Psoas muscle (tissue), 8 donors: ENCODE data around the gene PTPN13. TPM values are rescaled to one million over a fixed set of nuclear protein-coding genes. Genes with fewer than 3 reads are reported as not detected.

ENCODE experiments used
- ATAC-seq, 4 donors: fragments of 200-7000 bp; cut with Tn5 transposase; one replicate each; pipeline ENCODE4 v1.9.1; 2020; ENCODE audit warnings: moderate library complexity in 3 of 4, mild to moderate bottlenecking in 2 of 4
- DNase-seq, 2 donors: peaks; one replicate each; pipeline ENCODE4 v3.0.0-alpha.2; 2020
- H3K27ac ChIP-seq: fragments of 200-600 bp; one replicate; pipeline ENCODE4 v1.8.0; 2022
- H3K27me3 ChIP-seq, 3 donors: fragments of 200-600 bp in 1 of 3; one replicate each; pipeline versions ENCODE4 v1.6.1 to v1.8.0; 2013 to 2022; ENCODE audit warnings: low read length in 2 of 3, mild to moderate bottlenecking in 2 of 3, moderate library complexity in 1 of 3; ENCODE audit not compliant: insufficient read depth in 3 of 3
- H3K36me3 ChIP-seq, 2 donors: fragments of 200-600 bp in 1 of 2; one replicate each; pipeline versions ENCODE4 v1.6.1 to v1.8.0; 2013 to 2022; ENCODE audit warnings: low read depth in 1 of 2, mild to moderate bottlenecking in 1 of 2, moderate library complexity in 1 of 2; ENCODE audit not compliant: insufficient read depth in 1 of 2
- H3K4me1 ChIP-seq: fragments of 200-600 bp; one replicate; pipeline ENCODE4 v1.8.0; 2022
- H3K4me3 ChIP-seq: fragments of 200-600 bp; one replicate; pipeline ENCODE4 v1.8.0; 2022; ENCODE audit warnings: mild to moderate bottlenecking
- H3K9me3 ChIP-seq: fragments of 200-600 bp; one replicate; pipeline ENCODE4 v1.8.0; 2022
- CTCF ChIP-seq: fragments of 200-600 bp; IDR thresholded peaks from one replicate; pipeline ENCODE4 v1.8.0; 2022; ENCODE audit warnings: antibody characterized with exemption
- WGBS, 3 donors: extraction: QIAGEN DNeasy Blood & Tissue Kit; methylation state at CpG; one replicate each; pipeline versions ENCODE4 v1.1.6 to v1.1.7; 2013; 5-methylcytosine and 5-hydroxymethylcytosine counted together
- intact Hi-C, 2 donors: fragments of 100-400 bp; cut with DNase I; formaldehyde crosslinking; loops; one replicate each; pipeline versions ENCODE4 v1.11.0 to v1.14.2; 2022
- polyA plus RNA-seq, 3 donors: library from polyadenylated mRNA; stranded (reverse); fragments of 200-250 nt; gene quantifications; one replicate each; pipeline ENCODE4 v1.2.3, GENCODE V29; 2013
- total RNA-seq, 4 donors: library from RNA; stranded (reverse); fragmentation: NEBNext Ultra II Directional in 2 of 4; extraction: Animal tissue kit (Norgen Biotek cat#: 25700) in 2 of 4; gene quantifications; one replicate each; pipeline versions ENCODE4 v1.2.1 to v1.2.4, GENCODE V29; 2021 to 2023
- donor health status: healthy with polysubstance abuse.
- donor health status: DM: no; HTN: no; CAD: no; lungs with moderate emphysema.
- donor health status: Bipolar disorder and iron deficiency.
- donor health status: healthy.
- donor health status: DM: yes; HTN: yes; CAD: no.
- donor health status: DM: no; HTN: no; CAD: no.
- donor health status: DM: no; HTN: no; CAD: no.
- donor health status: DM: yes; HTN: yes; CAD: no.

Gene PTPN13
- total and polyA plus RNA-seq, 7 donors = 0.22 to 2.4 (median 0.89) TPM

- 62 to 70% (median 70%) methylated on average over 6 of the region's 6 CpGs for WGBS, 3 donors
- no peaks in the 10 kb centered on the region for H3K36me3 ChIP-seq
- intact Hi-C loops = no loop called here
- no peak overlapping the region for H3K27ac ChIP-seq
- TF ChIP-seq CTCF = no peak
- H3K27me3 ChIP-seq = no peaks in the 10 kb centered on the region
- DNase-seq = no peak
- no peaks in the 10 kb centered on the region for H3K9me3 ChIP-seq
- H3K4me1 ChIP-seq = no peaks in the 10 kb centered on the region
- H3K4me3 ChIP-seq = no peak overlapping the region
- ATAC-seq = no peak
Observed at GRCh38 chr4:86569103-86569870, 24.8 kb upstream of the PTPN13 start.

DNA sequence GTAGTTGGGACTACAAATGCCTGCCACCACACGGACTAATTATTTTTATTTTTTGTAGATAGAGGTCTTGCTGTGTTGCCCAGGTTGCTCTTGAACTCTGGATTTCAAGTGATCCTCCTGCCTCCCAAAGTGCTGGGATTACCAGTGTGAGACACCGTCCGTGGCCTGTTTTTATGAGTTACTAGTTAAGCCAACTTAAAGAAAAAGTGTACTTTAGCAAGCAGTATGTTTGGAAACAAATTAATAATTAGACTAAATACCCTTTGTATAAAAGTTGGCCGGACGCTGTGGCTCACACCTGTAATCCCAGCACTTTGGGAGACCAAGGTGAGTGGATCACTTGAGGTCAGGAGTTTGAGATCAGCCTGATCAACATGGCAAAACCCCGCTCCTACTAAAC lies 14.2 kb upstream of the PTPN13 start:
- no peak for TF ChIP-seq CTCF
- ATAC-seq (no peak), DNase-seq (no peak)
- H3K4me3 ChIP-seq = no peak overlapping the region
- no peaks in the 10 kb centered on the region for H3K4me1 ChIP-seq
- 90 to 93% (median 91%) methylated on average over 6 of the region's 6 CpGs for WGBS, 3 donors
- no peaks in the 10 kb centered on the region for H3K9me3 ChIP-seq
- intact Hi-C loops = no loop called here
- H3K27me3 ChIP-seq = no peaks in the 10 kb centered on the region
- H3K36me3 ChIP-seq = no peaks in the 10 kb centered on the region
- H3K27ac ChIP-seq = no peak overlapping the region

DNA sequence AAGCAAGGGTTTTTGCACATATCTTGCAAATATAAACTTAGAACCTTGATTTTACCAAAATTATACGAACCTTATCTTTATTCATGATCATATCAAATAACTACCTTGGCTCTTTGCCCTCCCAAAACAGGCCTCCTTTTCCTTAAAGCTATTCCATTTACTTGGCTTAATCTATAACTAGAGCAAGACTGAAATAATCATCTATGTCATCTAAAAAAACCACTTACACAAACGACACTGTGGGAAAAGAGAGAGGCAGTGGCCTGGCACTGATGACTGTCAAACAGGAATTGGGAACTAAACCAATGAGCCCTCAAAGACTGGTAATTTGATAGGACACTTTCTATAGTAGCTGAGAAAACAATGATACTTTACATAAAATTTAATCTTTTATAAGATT lies 11.7 kb upstream of the PTPN13 start:
- 24 to 40% (median 40%) methylated on average over 2 of the region's 2 CpGs for WGBS, 3 donors
- ATAC-seq (no peak), DNase-seq (no peak)
- H3K27ac ChIP-seq = no peak overlapping the region
- no peak for TF ChIP-seq CTCF
- intact Hi-C loops = no loop called here
- no peaks in the 10 kb centered on the region for H3K9me3 ChIP-seq
- no peaks in the 10 kb centered on the region for H3K4me1 ChIP-seq
- H3K27me3 ChIP-seq = peaks cover 0 to 2% (median 0%) of the 10 kb centered on the region in 3 donors
- no peak overlapping the region for H3K4me3 ChIP-seq
- H3K36me3 ChIP-seq = no peaks in the 10 kb centered on the region

DNA sequence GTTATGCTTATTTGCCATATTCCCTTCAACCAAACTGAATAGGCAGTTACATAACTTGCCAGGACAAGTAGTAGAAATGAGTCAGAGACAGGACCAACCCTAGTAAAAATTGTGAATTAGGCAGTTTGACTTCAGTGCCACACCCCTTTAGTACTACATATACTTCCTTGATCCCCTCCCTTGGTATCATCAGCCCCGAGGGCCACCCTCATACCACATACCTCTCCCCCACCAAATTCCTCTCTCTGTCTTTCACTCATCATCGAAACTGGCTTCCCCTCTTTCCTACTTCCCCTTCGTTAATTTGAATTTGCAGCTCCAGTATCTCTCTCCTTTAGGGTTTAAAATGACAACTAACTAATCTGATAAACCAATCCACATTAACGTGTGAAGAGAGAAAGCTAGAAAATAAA lies 7.9 kb upstream of the PTPN13 start:
- intact Hi-C loops = no loop called here
- Histone ChIP-seq H3K27ac (no peak overlapping the region), H3K9me3 (no peaks in the 10 kb centered on the region), H3K4me1 (no peaks in the 10 kb centered on the region), H3K27me3 (peaks cover 0 to 3% (median 2%) of the 10 kb centered on the region in 3 donors), H3K4me3 (no peak overlapping the region), H3K36me3 (no peaks in the 10 kb centered on the region)
- ATAC-seq (no peak), DNase-seq (no peak)
- WGBS, 3 donors = 58 to 71% (median 64%) methylated on average over 4 of the region's 4 CpGs
- TF ChIP-seq CTCF = no peak
